ENCODE data around the gene GRM8. TPM values are rescaled to one million over a fixed set of nuclear protein-coding genes. Genes with fewer than 3 reads are reported as not detected.

Gene GRM8
- total RNA-seq, 1 experiment from 2014 or later, result 0.80 TPM

- CTCF ChIA-PET, result no interaction called here
These were observed 593.6 kb downstream of the GRM8 start for GRCh38 chr7:126659124-126659523.

DNA sequence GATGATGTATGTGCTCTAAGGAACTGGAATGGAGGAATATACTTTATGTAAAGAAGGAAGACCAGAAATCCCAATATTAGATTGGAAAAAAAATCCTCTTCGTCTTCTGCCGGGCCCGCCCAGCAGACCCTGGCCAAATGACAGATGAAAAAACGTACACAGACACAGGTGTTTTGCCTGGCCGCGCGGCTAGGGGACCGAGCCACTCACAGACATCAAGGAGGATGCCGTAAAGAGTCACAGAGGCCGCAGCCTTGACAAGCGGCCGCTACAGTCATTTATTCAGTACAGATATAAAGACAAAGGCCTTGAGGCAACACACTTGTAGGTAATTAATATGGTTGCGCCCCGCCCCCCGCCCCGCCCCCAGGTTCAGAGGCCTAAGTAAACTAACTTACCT, 594.1 kb downstream of the GRM8 start:
- no peaks in the 10 kb centered on the region for H3K9me3 ChIP-seq (ENCODE audit: low read depth, low read length, poor library complexity, severe bottlenecking)
- peaks cover 7% of the 10 kb centered on the region for H3K4me1 ChIP-seq (ENCODE audit: insufficient read depth, low read length, poor library complexity, severe bottlenecking)
- CTCF ChIA-PET, result no interaction called here
- no peaks in the 10 kb centered on the region for H3K27me3 ChIP-seq (replicated peaks; ENCODE audit: insufficient read depth, low read depth, low read length, poor library complexity)
- no peak overlapping the region for H3K4me3 ChIP-seq (ENCODE audit: low read depth, low read length, poor library complexity, severe bottlenecking)
- H3K27ac ChIP-seq (ENCODE audit: low read depth, low read length, poor library complexity, severe bottlenecking), result no peak overlapping the region
- no peaks in the 10 kb centered on the region for H3K36me3 ChIP-seq (ENCODE audit: insufficient read depth, low read length, poor library complexity, severe bottlenecking)
- POLR2A ChIA-PET (ENCODE audit: low non-redundant PET), result no interaction called here
- no TSS peak for BruUV-seq (replicated peaks)
- DNase-seq (ENCODE audit: low spot score), result no peak
- no peak for TF ChIP-seq CTCF (conservative IDR thresholded peaks at IDR 0.05; ENCODE audit: low read depth, low read length)
- no peak for TF ChIP-seq EZH2 (IDR thresholded peaks at IDR 0.05; ENCODE audit: borderline replicate concordance, low read depth, low read length, poor library complexity, severe bottlenecking)
- intact Hi-C loops (cut with micrococcal nuclease; ENCODE audit: unreplicated experiment), result no loop called here

More at GRCh38 chr7:126659124-126659523, 593.6 kb downstream of the GRM8 start:
- no TSS peak for BruUV-seq (replicated peaks)
- Histone ChIP-seq H3K27me3 (replicated peaks; ENCODE audit: insufficient read depth, low read depth, low read length, poor library complexity) (no peaks in the 10 kb centered on the region), H3K27ac (ENCODE audit: low read depth, low read length, poor library complexity, severe bottlenecking) (no peak overlapping the region), H3K9me3 (ENCODE audit: low read depth, low read length, poor library complexity, severe bottlenecking) (no peaks in the 10 kb centered on the region), H3K36me3 (ENCODE audit: insufficient read depth, low read length, poor library complexity, severe bottlenecking) (no peaks in the 10 kb centered on the region), H3K4me3 (ENCODE audit: low read depth, low read length, poor library complexity, severe bottlenecking) (no peak overlapping the region), H3K4me1 (ENCODE audit: insufficient read depth, low read length, poor library complexity, severe bottlenecking) (peaks cover 7% of the 10 kb centered on the region)
- DNase-seq (ENCODE audit: low spot score), result no peak
- TF ChIP-seq CTCF (conservative IDR thresholded peaks at IDR 0.05; ENCODE audit: low read depth, low read length) (no peak), EZH2 (IDR thresholded peaks at IDR 0.05; ENCODE audit: borderline replicate concordance, low read depth, low read length, poor library complexity, severe bottlenecking) (no peak)
- POLR2A ChIA-PET (ENCODE audit: low non-redundant PET), result no interaction called here
- intact Hi-C loops (cut with micrococcal nuclease; ENCODE audit: unreplicated experiment), result no loop called here

- ChIA-PET POLR2A (ENCODE audit: low non-redundant PET) (no interaction called here), CTCF (no interaction called here)
- intact Hi-C loops (cut with micrococcal nuclease; ENCODE audit: unreplicated experiment), result no loop called here
- no TSS peak for BruUV-seq (replicated peaks)
- Histone ChIP-seq H3K36me3 (ENCODE audit: insufficient read depth, low read length, poor library complexity, severe bottlenecking) (no peaks in the 10 kb centered on the region), H3K9me3 (ENCODE audit: low read depth, low read length, poor library complexity, severe bottlenecking) (no peaks in the 10 kb centered on the region), H3K4me1 (ENCODE audit: insufficient read depth, low read length, poor library complexity, severe bottlenecking) (peaks cover 7% of the 10 kb centered on the region), H3K4me3 (ENCODE audit: low read depth, low read length, poor library complexity, severe bottlenecking) (no peak overlapping the region), H3K27me3 (replicated peaks; ENCODE audit: insufficient read depth, low read depth, low read length, poor library complexity) (no peaks in the 10 kb centered on the region), H3K27ac (ENCODE audit: low read depth, low read length, poor library complexity, severe bottlenecking) (no peak overlapping the region)
- peak; percentile 17 for DNase-seq (ENCODE audit: low spot score)
- TF ChIP-seq EZH2 (IDR thresholded peaks at IDR 0.05; ENCODE audit: borderline replicate concordance, low read depth, low read length, poor library complexity, severe bottlenecking), result no peak
- TF ChIP-seq CTCF (conservative IDR thresholded peaks at IDR 0.05; ENCODE audit: low read depth, low read length), result no peak
These were observed 595.0 kb downstream of the GRM8 start for GRCh38 chr7:126657599-126658358.
